ENCODE data around the gene C17orf50. TPM values are rescaled to one million over a fixed set of nuclear protein-coding genes. Genes with fewer than 3 reads are reported as not detected.

Gene C17orf50
- polyA plus RNA-seq (2013, experiment 1 of 2): not detected
- polyA plus RNA-seq (2013, experiment 2 of 2): not detected

DNA sequence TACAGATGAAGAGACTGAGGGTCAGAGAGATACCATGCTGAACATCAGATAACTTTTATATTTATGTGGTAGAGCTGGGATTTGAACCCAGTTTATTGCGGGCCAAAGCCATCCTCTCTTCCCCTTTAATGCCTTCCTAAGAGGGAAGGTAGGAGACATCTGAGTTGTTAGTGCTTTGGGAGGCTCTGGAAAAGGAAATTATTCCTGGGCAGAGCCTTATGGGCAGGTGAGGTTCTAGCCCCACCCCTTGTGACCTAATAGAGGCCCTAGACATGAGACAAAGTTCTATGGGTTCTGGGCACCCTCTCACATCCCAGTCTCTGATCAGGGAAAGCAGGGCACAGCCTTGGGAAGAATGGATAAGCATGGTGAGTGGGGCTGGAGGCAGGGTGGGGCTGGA lies at the start of gene C17orf50:
C17orf50 (plus strand) TSS at position 301 of the 400 bp plus-strand sequence; CDS start at position 356, 55 bp downstream.
- H3K4me2 ChIP-seq (ENCODE audit: low read length): no peak within 1 kb of the TSS
- no peak within 1 kb of the TSS for H2BK15ac ChIP-seq (replicated peaks; ENCODE audit: low read depth)
- no peak within 1 kb of the TSS for H2AK5ac ChIP-seq (ENCODE audit: low read length)
- H3K9ac ChIP-seq (ENCODE audit: low read length): no peak within 1 kb of the TSS
- no peak within 1 kb of the TSS for H3K4me3 ChIP-seq (ENCODE audit: low read length)
- H3K79me2 ChIP-seq (ENCODE audit: control insufficient read depth, insufficient read depth, low read length): no peaks in the 10 kb centered on the region
- no CpG with 5 or more reads among the region's 1 CpG for WGBS (ENCODE audit: extremely low coverage, insufficient coverage, low lambda C conversion rate)
- H3K4ac ChIP-seq (ENCODE audit: low read depth, low read length): no peak within 1 kb of the TSS
- H3K27me3 ChIP-seq (ENCODE audit: insufficient read depth, low read length, poor library complexity): no peaks in the 10 kb centered on the region
- no peaks in the 10 kb centered on the region for H3K4me1 ChIP-seq (ENCODE audit: control insufficient read depth, low read depth, low read length)
- no peaks in the 10 kb centered on the region for H3K79me1 ChIP-seq (ENCODE audit: low read length)
- no peak within 1 kb of the TSS for H2BK5ac ChIP-seq (ENCODE audit: low read length)
- H3K56ac ChIP-seq (ENCODE audit: low read length): no peak within 1 kb of the TSS
- H4K5ac ChIP-seq (ENCODE audit: low read length): no peak within 1 kb of the TSS
- no peak within 1 kb of the TSS for H3K23ac ChIP-seq (ENCODE audit: low read length)
- H3K27ac ChIP-seq (ENCODE audit: low read depth, low read length): no peak within 1 kb of the TSS
- no peak for DNase-seq
- no peaks in the 10 kb centered on the region for H3K36me3 ChIP-seq (ENCODE audit: control insufficient read depth, insufficient read depth, low read length)
- H3K18ac ChIP-seq (ENCODE audit: low read length): no peak within 1 kb of the TSS
- no peak within 1 kb of the TSS for H2BK120ac ChIP-seq (ENCODE audit: low read depth, low read length)
- H4K8ac ChIP-seq (ENCODE audit: low read depth, low read length): no peak within 1 kb of the TSS

DNA sequence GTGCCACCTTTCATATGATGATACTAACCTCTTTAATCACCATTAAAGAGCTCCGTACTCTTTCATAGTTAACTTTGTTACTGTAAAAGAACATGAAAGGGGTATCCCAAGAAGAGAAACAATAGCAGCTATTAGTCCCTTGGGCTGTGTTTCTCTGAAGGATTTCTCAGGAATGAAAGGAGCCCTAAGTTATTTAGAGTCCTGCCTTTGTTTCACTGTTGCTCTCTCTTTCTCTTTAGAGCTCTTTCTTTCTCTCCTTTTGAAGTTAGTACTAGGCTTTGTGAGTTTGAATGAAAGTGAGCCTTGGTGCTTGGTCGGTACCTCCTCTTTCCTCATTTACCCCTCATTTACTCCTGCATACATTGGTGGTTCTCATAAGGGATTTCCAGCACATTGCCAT lies 49.7 kb upstream of the C17orf50 start:
- Histone ChIP-seq H4K8ac (ENCODE audit: low read depth, low read length) (no peak overlapping the region), H3K4me1 (ENCODE audit: control insufficient read depth, low read depth, low read length) (peaks cover 2% of the 10 kb centered on the region), H3K79me1 (ENCODE audit: low read length) (no peaks in the 10 kb centered on the region), H2BK15ac (replicated peaks; ENCODE audit: low read depth) (no peak overlapping the region), H3K4me2 (ENCODE audit: low read length) (no peak overlapping the region), H4K5ac (ENCODE audit: low read length) (no peak overlapping the region), H2AK5ac (ENCODE audit: low read length) (no peak overlapping the region), H3K9ac (ENCODE audit: low read length) (no peak overlapping the region), H3K27me3 (ENCODE audit: insufficient read depth, low read length, poor library complexity) (no peaks in the 10 kb centered on the region), H2BK120ac (ENCODE audit: low read depth, low read length) (no peak overlapping the region), H2BK5ac (ENCODE audit: low read length) (no peak overlapping the region), H3K23ac (ENCODE audit: low read length) (no peak overlapping the region), H3K27ac (ENCODE audit: low read depth, low read length) (no peak overlapping the region), H3K4me3 (ENCODE audit: low read length) (no peak overlapping the region), H3K56ac (ENCODE audit: low read length) (no peak overlapping the region), H3K79me2 (ENCODE audit: control insufficient read depth, insufficient read depth, low read length) (no peaks in the 10 kb centered on the region), H3K36me3 (ENCODE audit: control insufficient read depth, insufficient read depth, low read length) (peaks cover 7% of the 10 kb centered on the region), H3K4ac (ENCODE audit: low read depth, low read length) (no peak overlapping the region), H3K18ac (ENCODE audit: low read length) (no peak overlapping the region)
- WGBS (ENCODE audit: extremely low coverage, insufficient coverage, low lambda C conversion rate): no CpG with 5 or more reads among the region's 2 CpGs
- no peak for DNase-seq

DNA sequence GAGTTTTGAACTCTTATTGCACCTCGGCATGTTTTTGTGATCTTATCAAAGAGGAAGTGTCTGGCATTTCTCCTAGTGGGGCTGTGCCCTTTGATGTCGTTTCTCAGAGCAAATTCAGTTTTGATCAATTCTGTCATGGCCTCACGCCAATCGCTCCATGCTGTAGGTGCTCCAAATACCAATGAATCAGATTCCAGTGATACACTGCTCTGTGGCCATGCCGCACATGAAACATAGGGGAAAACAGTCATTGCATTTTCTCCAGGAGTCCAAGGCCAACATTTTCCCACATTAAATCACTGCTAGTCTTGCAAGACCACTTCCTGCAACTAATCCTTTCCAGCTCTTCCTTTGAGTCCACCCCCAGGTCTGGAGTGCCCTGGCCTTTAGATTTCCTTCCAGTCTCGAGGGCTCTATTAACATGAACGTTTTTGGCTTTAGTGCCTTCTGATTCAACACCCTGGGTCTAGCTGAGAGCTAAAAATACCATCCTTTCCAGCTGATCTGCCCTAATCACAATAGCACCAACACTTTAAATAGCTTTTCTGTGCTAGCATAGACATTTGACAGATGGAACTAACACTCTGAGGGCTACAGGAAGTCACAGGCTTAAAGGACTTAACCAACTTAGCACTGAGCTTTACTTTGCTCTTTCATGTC lies 47.5 kb upstream of the C17orf50 start:
- no peaks in the 10 kb centered on the region for H3K27me3 ChIP-seq (ENCODE audit: insufficient read depth, low read length, poor library complexity)
- peak overlapping the region; percentile 81 for H3K27ac ChIP-seq (ENCODE audit: low read depth, low read length)
- H2BK5ac ChIP-seq (ENCODE audit: low read length): peak overlapping the region; percentile 74
- H3K18ac ChIP-seq (ENCODE audit: low read length): no peak overlapping the region
- no peak overlapping the region for H3K4ac ChIP-seq (ENCODE audit: low read depth, low read length)
- peaks cover 7% of the 10 kb centered on the region for H3K36me3 ChIP-seq (ENCODE audit: control insufficient read depth, insufficient read depth, low read length)
- no peak overlapping the region for H2AK5ac ChIP-seq (ENCODE audit: low read length)
- no peak overlapping the region for H2BK15ac ChIP-seq (replicated peaks; ENCODE audit: low read depth)
- no peak overlapping the region for H4K8ac ChIP-seq (ENCODE audit: low read depth, low read length)
- H3K56ac ChIP-seq (ENCODE audit: low read length): peak overlapping the region; percentile 65
- DNase-seq: peak; percentile 64
- H4K5ac ChIP-seq (ENCODE audit: low read length): no peak overlapping the region
- H2BK120ac ChIP-seq (ENCODE audit: low read depth, low read length): no peak overlapping the region
- no CpG with 5 or more reads among the region's 7 CpGs for whole genome bisulfite sequencing (ENCODE audit: extremely low coverage, insufficient coverage, low lambda C conversion rate)
- no peak overlapping the region for H3K4me2 ChIP-seq (ENCODE audit: low read length)
- H3K23ac ChIP-seq (ENCODE audit: low read length): peak overlapping the region; percentile 45
- no peaks in the 10 kb centered on the region for H3K79me2 ChIP-seq (ENCODE audit: control insufficient read depth, insufficient read depth, low read length)
- H3K79me1 ChIP-seq (ENCODE audit: low read length): no peaks in the 10 kb centered on the region
- no peak overlapping the region for H3K4me3 ChIP-seq (ENCODE audit: low read length)
- H3K4me1 ChIP-seq (ENCODE audit: control insufficient read depth, low read depth, low read length): peaks cover 2% of the 10 kb centered on the region
- H3K9ac ChIP-seq (ENCODE audit: low read length): no peak overlapping the region

DNA sequence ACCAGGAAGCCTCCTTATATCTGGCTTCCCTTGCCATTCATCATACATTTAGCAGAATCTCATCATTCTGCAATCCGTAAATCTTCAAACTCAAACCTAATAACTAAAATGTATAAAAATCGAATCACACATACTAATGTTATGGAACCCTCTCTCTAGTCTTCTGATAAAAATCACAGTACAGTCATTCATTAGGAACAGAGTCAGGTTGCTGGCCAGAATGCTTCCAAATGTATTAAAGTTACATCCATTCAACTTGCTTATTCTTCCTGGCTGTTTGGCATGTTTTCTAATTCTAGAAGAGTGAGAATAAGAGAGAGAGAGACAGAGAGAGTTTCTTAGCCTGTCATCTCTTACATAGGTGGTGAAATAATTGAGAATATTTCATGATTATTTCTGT lies 45.7 kb upstream of the C17orf50 start:
- Histone ChIP-seq H3K4me1 (ENCODE audit: control insufficient read depth, low read depth, low read length) (peaks cover 2% of the 10 kb centered on the region), H3K79me1 (ENCODE audit: low read length) (no peaks in the 10 kb centered on the region), H3K36me3 (ENCODE audit: control insufficient read depth, insufficient read depth, low read length) (peaks cover 6% of the 10 kb centered on the region), H2BK5ac (ENCODE audit: low read length) (no peak overlapping the region), H3K56ac (ENCODE audit: low read length) (no peak overlapping the region), H3K27ac (ENCODE audit: low read depth, low read length) (no peak overlapping the region), H3K23ac (ENCODE audit: low read length) (no peak overlapping the region), H4K8ac (ENCODE audit: low read depth, low read length) (no peak overlapping the region), H2BK120ac (ENCODE audit: low read depth, low read length) (no peak overlapping the region), H3K79me2 (ENCODE audit: control insufficient read depth, insufficient read depth, low read length) (no peaks in the 10 kb centered on the region), H3K4me3 (ENCODE audit: low read length) (no peak overlapping the region), H3K18ac (ENCODE audit: low read length) (no peak overlapping the region), H3K4me2 (ENCODE audit: low read length) (no peak overlapping the region), H4K5ac (ENCODE audit: low read length) (no peak overlapping the region), H3K4ac (ENCODE audit: low read depth, low read length) (no peak overlapping the region), H3K9ac (ENCODE audit: low read length) (no peak overlapping the region), H3K27me3 (ENCODE audit: insufficient read depth, low read length, poor library complexity) (no peaks in the 10 kb centered on the region), H2BK15ac (replicated peaks; ENCODE audit: low read depth) (no peak overlapping the region), H2AK5ac (ENCODE audit: low read length) (no peak overlapping the region)
- WGBS (ENCODE audit: extremely low coverage, insufficient coverage, low lambda C conversion rate): 100% methylated on average over 2 of the region's 2 CpGs
- DNase-seq: no peak

DNA sequence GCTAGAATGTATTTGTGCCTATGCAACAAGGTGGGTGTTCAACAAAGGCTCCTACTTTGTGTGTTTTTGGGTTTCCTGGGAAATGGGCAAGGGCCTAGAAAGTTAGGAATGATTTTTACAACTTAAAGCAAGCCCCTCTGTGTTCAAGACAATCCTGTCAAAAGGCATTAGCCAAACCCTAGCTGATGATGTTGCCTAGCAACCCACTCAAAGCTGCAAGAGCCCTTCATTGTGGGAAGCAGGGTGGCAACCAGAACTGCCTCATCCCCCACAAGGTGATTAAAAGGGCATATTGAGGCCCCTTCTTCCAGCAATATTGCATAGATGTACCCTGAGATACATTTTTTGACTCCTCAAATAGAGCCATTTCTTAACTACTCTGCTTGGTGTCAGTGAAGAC lies 45.3 kb upstream of the C17orf50 start:
- peaks cover 2% of the 10 kb centered on the region for H3K4me1 ChIP-seq (ENCODE audit: control insufficient read depth, low read depth, low read length)
- peaks cover 5% of the 10 kb centered on the region for H3K36me3 ChIP-seq (ENCODE audit: control insufficient read depth, insufficient read depth, low read length)
- H3K4me2 ChIP-seq (ENCODE audit: low read length): no peak overlapping the region
- no peak for DNase-seq
- no peak overlapping the region for H3K56ac ChIP-seq (ENCODE audit: low read length)
- H2BK15ac ChIP-seq (replicated peaks; ENCODE audit: low read depth): no peak overlapping the region
- no peak overlapping the region for H3K27ac ChIP-seq (ENCODE audit: low read depth, low read length)
- no peak overlapping the region for H2BK120ac ChIP-seq (ENCODE audit: low read depth, low read length)
- H3K4ac ChIP-seq (ENCODE audit: low read depth, low read length): no peak overlapping the region
- no peaks in the 10 kb centered on the region for H3K79me2 ChIP-seq (ENCODE audit: control insufficient read depth, insufficient read depth, low read length)
- no peak overlapping the region for H2AK5ac ChIP-seq (ENCODE audit: low read length)
- no peaks in the 10 kb centered on the region for H3K79me1 ChIP-seq (ENCODE audit: low read length)
- no peak overlapping the region for H4K5ac ChIP-seq (ENCODE audit: low read length)
- no peak overlapping the region for H4K8ac ChIP-seq (ENCODE audit: low read depth, low read length)
- no peak overlapping the region for H2BK5ac ChIP-seq (ENCODE audit: low read length)
- no peak overlapping the region for H3K4me3 ChIP-seq (ENCODE audit: low read length)
- no peak overlapping the region for H3K23ac ChIP-seq (ENCODE audit: low read length)
- no peak overlapping the region for H3K18ac ChIP-seq (ENCODE audit: low read length)
- no peaks in the 10 kb centered on the region for H3K27me3 ChIP-seq (ENCODE audit: insufficient read depth, low read length, poor library complexity)
- H3K9ac ChIP-seq (ENCODE audit: low read length): no peak overlapping the region

DNA sequence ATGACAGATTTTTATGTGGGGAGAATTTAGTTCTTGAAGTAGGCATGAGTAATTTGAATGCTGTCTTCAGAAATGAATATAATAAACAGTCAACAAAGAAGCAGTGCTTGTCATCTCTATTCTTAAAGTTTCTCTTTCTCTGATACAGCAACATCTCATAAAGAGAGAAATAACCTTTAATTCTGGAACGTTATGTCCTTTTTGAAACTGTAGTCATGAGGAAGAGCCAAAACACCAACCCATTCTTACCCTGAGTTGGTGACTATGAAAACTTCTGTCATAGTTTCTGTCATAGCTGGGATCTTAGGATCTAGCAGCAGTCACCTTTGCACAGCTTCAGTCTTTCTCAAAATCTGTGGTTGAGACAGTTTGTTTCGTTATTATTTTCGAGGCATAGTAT lies 44.5 kb upstream of the C17orf50 start:
- H3K36me3 ChIP-seq (ENCODE audit: control insufficient read depth, insufficient read depth, low read length): peaks cover 4% of the 10 kb centered on the region

More for the DNA sequence above, 44.5 kb upstream of the C17orf50 start:
- no peak overlapping the region for H3K27ac ChIP-seq (ENCODE audit: low read depth, low read length)
- H3K4ac ChIP-seq (ENCODE audit: low read depth, low read length): no peak overlapping the region
- H2BK15ac ChIP-seq (replicated peaks; ENCODE audit: low read depth): no peak overlapping the region
- H3K79me1 ChIP-seq (ENCODE audit: low read length): no peaks in the 10 kb centered on the region
- H3K56ac ChIP-seq (ENCODE audit: low read length): no peak overlapping the region
- no peak overlapping the region for H2BK5ac ChIP-seq (ENCODE audit: low read length)
- H2AK5ac ChIP-seq (ENCODE audit: low read length): no peak overlapping the region
- H3K23ac ChIP-seq (ENCODE audit: low read length): no peak overlapping the region
- H4K8ac ChIP-seq (ENCODE audit: low read depth, low read length): no peak overlapping the region
- no peak overlapping the region for H4K5ac ChIP-seq (ENCODE audit: low read length)
- no peaks in the 10 kb centered on the region for H3K79me2 ChIP-seq (ENCODE audit: control insufficient read depth, insufficient read depth, low read length)
- no peak for DNase-seq
- no peak overlapping the region for H2BK120ac ChIP-seq (ENCODE audit: low read depth, low read length)
- H3K4me2 ChIP-seq (ENCODE audit: low read length): no peak overlapping the region
- no peak overlapping the region for H3K18ac ChIP-seq (ENCODE audit: low read length)
- H3K4me3 ChIP-seq (ENCODE audit: low read length): no peak overlapping the region
- peaks cover 2% of the 10 kb centered on the region for H3K4me1 ChIP-seq (ENCODE audit: control insufficient read depth, low read depth, low read length)
- H3K9ac ChIP-seq (ENCODE audit: low read length): no peak overlapping the region
- WGBS (ENCODE audit: extremely low coverage, insufficient coverage, low lambda C conversion rate): no CpG with 5 or more reads among the region's 3 CpGs
- no peaks in the 10 kb centered on the region for H3K27me3 ChIP-seq (ENCODE audit: insufficient read depth, low read length, poor library complexity)
